PC-3 (cell line): ENCODE measurements around the gene FAM114A1.

ENCODE experiments used
- EZH2 ChIP-seq: fragments of 300-600 bp; sonication (generic); IDR thresholded peaks from one replicate; pipeline ENCODE4 v1.6.1; 2017; ENCODE audit warnings: antibody characterized with exemption, mild to moderate bottlenecking, low read length; ENCODE audit not compliant: unreplicated experiment
- EZH2phosphoT487 ChIP-seq: fragments of 300-600 bp; sonication (generic); IDR thresholded peaks from 2 replicates; pipeline ENCODE4 v1.6.1; 2018; ENCODE audit warnings: mild to moderate bottlenecking, antibody characterized with exemption, low read length, borderline replicate concordance
- TF ChIP-seq, protein P1 (sequence below): fragments of 300-600 bp; sonication (generic); conservative IDR thresholded peaks from 2 replicates; pipeline ENCODE4 v1.5.1; 2017; ENCODE audit warnings: antibody characterized with exemption, low read depth, mild to moderate bottlenecking, low read length

DNA sequence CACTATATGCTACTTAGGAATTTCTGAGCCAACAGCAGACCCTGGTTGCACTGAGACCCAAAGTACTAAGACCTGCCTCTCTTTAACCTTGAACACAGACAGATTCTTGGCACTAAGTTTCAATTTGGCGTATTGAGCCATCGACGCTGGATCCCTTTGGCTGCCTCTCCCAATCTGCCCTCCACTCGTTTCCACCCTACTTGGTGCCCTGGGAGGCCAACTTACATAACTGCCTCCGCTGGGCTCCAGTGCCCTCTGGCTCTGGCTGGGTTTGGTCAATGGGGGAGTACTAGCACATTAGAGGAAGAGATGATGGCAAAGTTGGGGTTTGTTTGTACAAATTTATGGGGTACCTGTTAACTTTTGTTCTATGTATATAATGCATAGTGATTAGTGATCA is 101.1 kb downstream of the FAM114A1 start:
- TF ChIP-seq, protein P1, sequence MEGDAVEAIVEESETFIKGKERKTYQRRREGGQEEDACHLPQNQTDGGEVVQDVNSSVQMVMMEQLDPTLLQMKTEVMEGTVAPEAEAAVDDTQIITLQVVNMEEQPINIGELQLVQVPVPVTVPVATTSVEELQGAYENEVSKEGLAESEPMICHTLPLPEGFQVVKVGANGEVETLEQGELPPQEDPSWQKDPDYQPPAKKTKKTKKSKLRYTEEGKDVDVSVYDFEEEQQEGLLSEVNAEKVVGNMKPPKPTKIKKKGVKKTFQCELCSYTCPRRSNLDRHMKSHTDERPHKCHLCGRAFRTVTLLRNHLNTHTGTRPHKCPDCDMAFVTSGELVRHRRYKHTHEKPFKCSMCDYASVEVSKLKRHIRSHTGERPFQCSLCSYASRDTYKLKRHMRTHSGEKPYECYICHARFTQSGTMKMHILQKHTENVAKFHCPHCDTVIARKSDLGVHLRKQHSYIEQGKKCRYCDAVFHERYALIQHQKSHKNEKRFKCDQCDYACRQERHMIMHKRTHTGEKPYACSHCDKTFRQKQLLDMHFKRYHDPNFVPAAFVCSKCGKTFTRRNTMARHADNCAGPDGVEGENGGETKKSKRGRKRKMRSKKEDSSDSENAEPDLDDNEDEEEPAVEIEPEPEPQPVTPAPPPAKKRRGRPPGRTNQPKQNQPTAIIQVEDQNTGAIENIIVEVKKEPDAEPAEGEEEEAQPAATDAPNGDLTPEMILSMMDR, result no peak
- TF ChIP-seq EZH2 (no peak), EZH2phosphoT487 (no peak)
